Fibroblast of villous mesenchyme (primary cell): ENCODE data around the gene TMA7B. TPM values are rescaled to one million over a fixed set of nuclear protein-coding genes. Genes with fewer than 3 reads are reported as not detected.

Experiments
- DNase-seq: peaks from one replicate; pipeline ENCODE4 v3.0.0-alpha.2; 2010; ENCODE audit warnings: low read depth
- H3K4me3 ChIP-seq: 2 replicates; pipeline ENCODE4 v1.5.1; 2011; ENCODE audit warnings: low read depth, mild to moderate bottlenecking, low read length
- CTCF ChIP-seq: IDR thresholded peaks from 2 replicates; pipeline ENCODE4 v1.5.1; 2012; ENCODE audit warnings: low read depth, mild to moderate bottlenecking, low read length; ENCODE audit not compliant: insufficient read depth
- total RNA-seq: library from RNA; depleted of rRNA; stranded (reverse); fragments of >200 nt; gene quantifications from 2 replicates; pipeline ENCODE4 v1.2.3, GENCODE V29; 2012

TMA7B gene
- total RNA-seq, 1 donor = not detected

- H3K4me3 ChIP-seq = no peak overlapping the region
- TF ChIP-seq CTCF = no peak
- DNase-seq = no peak
Observed at GRCh38 chr22:39952347-39952746, 7.8 kb upstream of the TMA7B start.

GRCh38 chr22:39953101-39953500, 7.1 kb upstream of the TMA7B start:
- no peak for DNase-seq
- TF ChIP-seq CTCF = no peak
- no peak overlapping the region for H3K4me3 ChIP-seq

GRCh38 chr22:39954584-39955055, 5.6 kb upstream of the TMA7B start:
- no peak for TF ChIP-seq CTCF
- no peak overlapping the region for H3K4me3 ChIP-seq
- peak; percentile 87 for DNase-seq

- no peak for TF ChIP-seq CTCF
- H3K4me3 ChIP-seq = no peak overlapping the region
- no peak for DNase-seq
Observed at GRCh38 chr22:39955675-39956074, 4.5 kb upstream of the TMA7B start.

GRCh38 chr22:39956932-39957664, 3.1 kb upstream of the TMA7B start:
- no peak for TF ChIP-seq CTCF
- H3K4me3 ChIP-seq = no peak overlapping the region
- DNase-seq = no peak

GRCh38 chr22:39958009-39958711, 2.0 kb upstream of the TMA7B start:
- no peak overlapping the region for H3K4me3 ChIP-seq
- DNase-seq = no peak
- TF ChIP-seq CTCF = no peak
